ENCODE results near the gene FLNB.

DNA sequence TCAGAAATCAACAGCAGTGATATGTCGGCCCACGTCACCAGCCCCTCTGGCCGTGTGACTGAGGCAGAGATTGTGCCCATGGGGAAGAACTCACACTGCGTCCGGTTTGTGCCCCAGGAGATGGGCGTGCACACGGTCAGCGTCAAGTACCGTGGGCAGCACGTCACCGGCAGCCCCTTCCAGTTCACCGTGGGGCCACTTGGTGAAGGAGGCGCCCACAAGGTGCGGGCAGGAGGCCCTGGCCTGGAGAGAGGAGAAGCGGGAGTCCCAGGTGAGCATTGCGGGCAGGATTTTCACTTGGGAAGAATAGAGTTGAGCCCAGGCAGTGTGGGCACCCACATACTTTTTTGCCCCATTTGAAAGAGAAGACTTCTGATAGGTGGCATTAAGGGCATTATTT is 145.1 kb downstream of the FLNB start:
- TF ChIP-seq CEBPB (IDR thresholded peaks at IDR 0.05) (no peak), EGR1 (IDR thresholded peaks at IDR 0.05) (no peak), EP300 (IDR thresholded peaks at IDR 0.05; ENCODE audit: borderline replicate concordance) (no peak), CREB1 (IDR thresholded peaks at IDR 0.05; ENCODE audit: low read depth) (no peak), TCF12 (IDR thresholded peaks at IDR 0.05; ENCODE audit: low read depth) (no peak), RAD21 (IDR thresholded peaks at IDR 0.05; ENCODE audit: low read depth) (no peak), TAF1 (IDR thresholded peaks at IDR 0.05; ENCODE audit: low read depth) (no peak), ZBTB7A (IDR thresholded peaks at IDR 0.05; ENCODE audit: low read depth) (no peak)
- TF ChIP-seq, protein P1, sequence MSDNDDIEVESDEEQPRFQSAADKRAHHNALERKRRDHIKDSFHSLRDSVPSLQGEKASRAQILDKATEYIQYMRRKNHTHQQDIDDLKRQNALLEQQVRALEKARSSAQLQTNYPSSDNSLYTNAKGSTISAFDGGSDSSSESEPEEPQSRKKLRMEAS (IDR thresholded peaks at IDR 0.05) = no peak

All from Ishikawa (cell line).